Endothelial cell (in vitro differentiated cells): ENCODE results near the gene PARD6G. TPM values are rescaled to one million over a fixed set of nuclear protein-coding genes. Genes with fewer than 3 reads are reported as not detected.
A peak's percentile ranks its signal among the peaks of the same experiment; 100 is the strongest.
"Not testable (repeated sequence)": the region's sequence is repeated elsewhere in the genome, so short reads cannot be mapped to it uniquely, and the experiment has no call there.

Experiments
- DNase-seq: peaks from one replicate; pipeline ENCODE4 v3.0.0; 2021; ENCODE audit warnings: low spot score
- H3K27ac Mint-ChIP-seq: one replicate; pipeline ENCODE4 v1.8.0; 2021; ENCODE audit warnings: mixed read lengths, inconsistent platforms; ENCODE audit not compliant: unreplicated experiment
- H3K27me3 Mint-ChIP-seq: one replicate; pipeline ENCODE4 v1.8.0; 2021; ENCODE audit warnings: mild to moderate bottlenecking, moderate library complexity, mixed read lengths, inconsistent platforms; ENCODE audit not compliant: unreplicated experiment
- H3K36me3 Mint-ChIP-seq: one replicate; pipeline ENCODE4 v1.8.0; 2021; ENCODE audit warnings: mild to moderate bottlenecking, low read depth, mixed read lengths, inconsistent platforms; ENCODE audit not compliant: unreplicated experiment
- H3K4me1 Mint-ChIP-seq: one replicate; pipeline ENCODE4 v1.8.0; 2021; ENCODE audit warnings: mild to moderate bottlenecking, mixed read lengths, inconsistent platforms; ENCODE audit not compliant: unreplicated experiment
- H3K4me3 Mint-ChIP-seq: one replicate; pipeline ENCODE4 v1.8.0; 2021; ENCODE audit warnings: mild to moderate bottlenecking, mixed read lengths, inconsistent platforms; ENCODE audit not compliant: unreplicated experiment
- H3K9me3 Mint-ChIP-seq: one replicate; pipeline ENCODE4 v1.8.0; 2021; ENCODE audit warnings: mixed read lengths, inconsistent platforms; ENCODE audit not compliant: unreplicated experiment
- CTCF ChIP-seq: fragments of 200-600 bp; sonication (generic); IDR thresholded peaks from one replicate; pipeline ENCODE4 v1.5.0; 2021; ENCODE audit warnings: antibody characterized with exemption; ENCODE audit not compliant: unreplicated experiment
- total RNA-seq: library from RNA; stranded (reverse); fragmentation: NEBNext Ultra II Directional; extraction: Animal tissue kit (Norgen Biotek cat#: 25700); gene quantifications from one replicate; pipeline ENCODE4 v1.2.1, GENCODE V29; 2021; ENCODE audit not compliant: unreplicated experiment

The PARD6G gene
- total RNA-seq, 1 donor from 2014 or later = 10.4 TPM

- H3K4me3 Mint-ChIP-seq, H3K36me3 Mint-ChIP-seq, H3K4me1 Mint-ChIP-seq, H3K27ac Mint-ChIP-seq, H3K27me3 Mint-ChIP-seq, H3K9me3 Mint-ChIP-seq: not testable (repeated sequence)
- DNase-seq = peak; percentile 76
- peak; percentile 63 for TF ChIP-seq CTCF
Observed at GRCh38 chr18:80257579-80258543, 10.5 kb upstream of the PARD6G start.

GRCh38 chr18:80254971-80255500 lies 7.7 kb upstream of the PARD6G start:
- Mint-ChIP-seq H3K27me3 (peaks cover 3% of the 10 kb centered on the region), H3K9me3 (no peaks in the 10 kb centered on the region), H3K27ac (no peak overlapping the region), H3K4me3 (no peak overlapping the region), H3K4me1 (no peaks in the 10 kb centered on the region), H3K36me3 (peaks cover 8% of the 10 kb centered on the region)
- no peak for TF ChIP-seq CTCF
- no peak for DNase-seq

GRCh38 chr18:80253871-80254492 lies 6.7 kb upstream of the PARD6G start:
- Mint-ChIP-seq H3K4me1 (no peaks in the 10 kb centered on the region), H3K27ac (no peak overlapping the region), H3K36me3 (peaks cover 8% of the 10 kb centered on the region), H3K27me3 (peaks cover 3% of the 10 kb centered on the region), H3K9me3 (no peaks in the 10 kb centered on the region), H3K4me3 (peak overlapping the region; percentile 63)
- DNase-seq = peak; percentile 15
- TF ChIP-seq CTCF = no peak

- no peak overlapping the region for H3K27ac Mint-ChIP-seq
- peak overlapping the region; percentile 63 for H3K4me3 Mint-ChIP-seq
- H3K36me3 Mint-ChIP-seq = peaks cover 8% of the 10 kb centered on the region
- DNase-seq = no peak
- H3K9me3 Mint-ChIP-seq = no peaks in the 10 kb centered on the region
- H3K27me3 Mint-ChIP-seq = peaks cover 3% of the 10 kb centered on the region
- no peaks in the 10 kb centered on the region for H3K4me1 Mint-ChIP-seq
- TF ChIP-seq CTCF = no peak
Observed at GRCh38 chr18:80253236-80253635, 5.9 kb upstream of the PARD6G start.
